ENCODE data around the gene SOX21.

Gene SOX21

DNA sequence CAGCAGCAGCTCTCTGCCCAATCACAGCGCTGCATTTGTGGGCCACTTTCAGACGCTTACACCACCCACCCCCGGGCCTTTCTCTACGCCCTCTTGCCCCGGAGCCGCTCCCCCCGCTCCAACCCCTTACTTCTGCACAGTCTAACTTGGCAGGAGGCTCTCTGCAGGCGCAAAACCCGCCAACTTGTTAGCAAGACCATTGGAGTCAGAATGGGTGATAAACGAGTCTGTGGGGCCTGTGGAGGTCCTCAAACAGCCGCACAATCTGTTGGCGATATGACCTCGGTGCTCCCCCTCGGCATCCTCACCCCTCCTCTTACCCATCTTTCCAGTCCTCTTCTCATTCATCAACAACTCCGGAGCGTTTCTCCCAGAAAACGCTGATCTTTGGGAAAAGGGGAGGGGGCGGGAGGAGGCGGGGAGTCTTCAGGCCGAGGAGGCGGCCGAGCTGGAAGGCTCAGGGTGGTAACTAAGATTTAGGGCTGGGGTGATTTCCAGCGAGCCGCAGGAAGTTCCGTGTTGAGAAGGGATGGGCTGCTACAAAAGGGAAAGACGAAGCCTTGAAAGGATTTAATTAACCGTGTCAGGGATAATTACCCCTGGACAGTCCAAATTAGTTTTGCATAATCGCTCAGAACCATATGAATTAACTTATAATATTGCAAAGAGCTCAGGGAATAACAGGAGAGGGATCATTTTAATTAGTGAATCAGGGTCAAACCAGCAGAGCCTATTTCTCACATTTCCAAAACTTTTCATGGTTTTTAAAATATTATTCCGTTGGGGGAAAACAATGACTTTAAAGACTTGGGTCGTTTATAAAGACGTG lies 4.1 kb downstream of the SOX21 start:
- no peak for DNase-seq

DNA sequence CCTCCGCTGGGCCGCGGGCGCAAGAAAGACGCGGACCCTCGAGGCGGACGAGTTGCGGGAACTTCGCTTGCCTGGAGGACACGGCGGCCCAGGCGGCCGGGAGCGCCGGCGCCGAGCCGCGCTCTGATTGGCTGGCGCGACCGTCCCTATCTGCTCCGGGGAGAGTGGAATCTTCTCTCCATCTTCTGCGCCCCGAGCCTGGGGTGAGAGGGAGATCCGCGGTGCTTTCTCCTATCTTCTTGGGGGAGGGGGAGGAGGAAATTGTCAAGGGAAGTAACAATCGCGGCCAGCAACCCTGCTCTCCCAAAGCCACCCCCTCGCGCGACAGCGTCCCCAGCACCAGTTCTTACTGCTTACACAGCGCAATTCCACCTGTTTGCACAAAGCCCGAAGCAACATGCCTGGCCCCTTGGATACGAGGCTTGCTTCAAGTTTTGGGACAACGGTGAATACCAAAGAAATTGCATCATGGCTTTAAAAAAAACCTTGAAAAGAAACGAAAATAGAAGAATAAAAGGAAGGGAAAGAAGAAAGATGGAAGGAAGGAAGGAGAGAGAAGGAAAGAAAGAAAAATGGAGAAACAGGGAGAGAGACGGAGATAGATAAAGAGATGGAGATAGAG lies 4.8 kb downstream of the SOX21 start:
- no peak for DNase-seq

DNA sequence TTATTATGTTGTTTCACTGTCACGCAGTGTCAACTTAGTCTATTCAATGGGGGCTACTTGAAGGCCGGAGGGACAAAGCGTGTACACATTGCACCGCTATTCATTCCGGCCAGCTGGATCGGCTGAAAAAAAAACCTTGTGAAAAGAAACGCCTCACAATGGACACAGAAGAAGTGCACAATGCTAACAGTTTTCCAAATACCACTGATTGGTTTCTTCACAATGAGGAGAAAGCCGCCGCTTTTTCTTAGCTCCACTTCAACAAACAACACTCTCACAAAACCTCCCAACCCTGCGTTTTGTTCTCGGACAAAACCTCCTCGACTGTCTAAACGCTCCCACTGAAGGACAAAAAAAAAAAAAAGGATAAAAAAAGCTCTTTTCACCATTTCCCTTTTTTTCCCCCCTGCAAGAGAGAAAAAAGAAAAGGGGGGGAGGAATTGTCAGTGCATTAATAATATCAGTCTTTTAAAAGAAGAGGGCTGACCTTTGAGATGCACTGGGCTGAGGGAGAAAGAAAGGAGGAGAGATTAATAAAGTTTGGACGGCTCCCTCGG lies 5.4 kb downstream of the SOX21 start:
- DNase-seq: peak; percentile 14

- no peak for DNase-seq
Measured at GRCh38 chr13:94706101-94706842, 6.1 kb downstream of the SOX21 start.

- DNase-seq: no peak
Measured at GRCh38 chr13:94705081-94706030, 7.0 kb downstream of the SOX21 start.

DNA sequence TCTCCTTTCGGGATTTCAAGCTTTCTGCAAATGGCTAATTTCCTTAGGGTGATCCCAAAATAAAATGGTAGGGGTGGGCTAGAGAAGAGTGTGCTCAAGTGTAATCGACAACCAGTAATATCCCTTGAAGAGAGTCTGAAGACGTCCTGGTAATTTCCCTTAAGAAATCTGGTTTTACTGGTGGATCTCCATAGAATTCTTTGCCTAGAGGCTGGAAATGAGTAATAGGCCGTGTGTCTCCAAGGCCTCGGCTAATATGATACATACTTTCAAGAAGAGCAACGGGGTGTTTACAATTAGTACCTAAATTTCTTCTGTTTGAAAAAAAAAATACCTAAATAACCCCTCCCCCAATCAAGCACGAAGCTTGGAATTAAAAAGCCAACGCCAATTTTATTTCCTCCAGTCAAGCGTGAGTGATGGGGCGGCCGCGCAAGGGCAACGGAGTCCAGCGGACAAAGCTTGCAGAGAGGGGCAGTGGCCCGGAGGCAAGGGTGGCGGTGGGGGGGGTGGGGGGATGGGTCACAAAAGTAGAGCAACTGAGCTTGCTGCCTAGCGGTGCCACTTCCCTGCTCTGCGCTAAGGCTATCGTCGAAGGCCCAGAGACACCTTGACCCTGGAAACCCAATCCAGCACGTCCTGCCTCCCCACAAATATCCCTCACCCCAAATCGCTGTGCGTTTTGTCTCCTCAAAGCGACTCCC lies 7.8 kb downstream of the SOX21 start:
- DNase-seq: no peak

DNA sequence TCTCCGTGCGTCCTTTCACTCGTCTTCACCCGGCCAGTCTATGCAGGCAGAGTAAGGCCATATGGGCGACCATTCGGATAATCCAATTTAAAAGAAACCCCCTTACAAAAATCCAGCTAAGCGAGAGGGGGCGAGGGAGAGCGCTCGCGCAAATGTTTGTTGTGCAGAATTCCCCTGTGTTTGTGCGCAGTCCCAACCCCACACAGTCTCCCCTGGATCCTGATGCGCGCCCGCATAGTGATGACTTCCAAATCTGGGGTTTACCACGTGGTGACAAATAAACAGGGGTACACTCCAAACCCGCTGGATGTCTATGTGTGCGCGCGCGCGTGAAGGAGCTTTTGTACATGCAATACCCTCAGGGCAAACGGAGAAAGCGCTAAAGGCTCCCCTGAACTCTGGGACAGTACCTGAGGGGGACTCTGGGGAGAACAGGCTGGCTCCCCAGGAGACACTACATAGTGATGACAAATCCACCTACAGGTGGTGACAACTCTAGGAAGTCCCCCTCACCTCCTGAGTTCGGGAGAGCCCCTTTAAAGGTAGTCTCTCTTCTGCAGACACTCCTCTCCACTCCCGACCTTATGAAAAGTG lies 8.5 kb downstream of the SOX21 start:
- no peak for DNase-seq

DNA sequence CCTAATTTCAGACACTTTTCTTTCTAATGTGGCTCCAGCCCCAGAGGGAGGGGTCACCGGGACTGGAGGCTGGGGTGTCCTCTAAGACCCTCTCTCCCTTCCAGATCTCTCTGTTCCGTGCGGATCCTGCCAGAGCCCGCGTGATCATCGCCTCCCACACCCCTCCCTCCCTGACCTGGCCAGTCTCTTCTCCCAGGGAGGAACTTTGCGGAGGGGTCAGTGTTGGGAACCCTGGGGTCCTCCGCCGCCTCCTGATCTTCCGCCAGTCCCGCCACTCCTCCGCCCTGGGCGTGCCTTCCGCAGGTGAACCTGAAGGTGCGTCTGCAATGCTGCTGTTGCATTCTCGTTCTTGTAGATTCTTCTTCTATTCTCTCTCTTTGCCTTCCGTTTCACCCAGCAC lies 9.1 kb downstream of the SOX21 start:
- DNase-seq: no peak

- no peak for DNase-seq
Measured at GRCh38 chr13:94702181-94703041, 9.9 kb downstream of the SOX21 start.

DNA sequence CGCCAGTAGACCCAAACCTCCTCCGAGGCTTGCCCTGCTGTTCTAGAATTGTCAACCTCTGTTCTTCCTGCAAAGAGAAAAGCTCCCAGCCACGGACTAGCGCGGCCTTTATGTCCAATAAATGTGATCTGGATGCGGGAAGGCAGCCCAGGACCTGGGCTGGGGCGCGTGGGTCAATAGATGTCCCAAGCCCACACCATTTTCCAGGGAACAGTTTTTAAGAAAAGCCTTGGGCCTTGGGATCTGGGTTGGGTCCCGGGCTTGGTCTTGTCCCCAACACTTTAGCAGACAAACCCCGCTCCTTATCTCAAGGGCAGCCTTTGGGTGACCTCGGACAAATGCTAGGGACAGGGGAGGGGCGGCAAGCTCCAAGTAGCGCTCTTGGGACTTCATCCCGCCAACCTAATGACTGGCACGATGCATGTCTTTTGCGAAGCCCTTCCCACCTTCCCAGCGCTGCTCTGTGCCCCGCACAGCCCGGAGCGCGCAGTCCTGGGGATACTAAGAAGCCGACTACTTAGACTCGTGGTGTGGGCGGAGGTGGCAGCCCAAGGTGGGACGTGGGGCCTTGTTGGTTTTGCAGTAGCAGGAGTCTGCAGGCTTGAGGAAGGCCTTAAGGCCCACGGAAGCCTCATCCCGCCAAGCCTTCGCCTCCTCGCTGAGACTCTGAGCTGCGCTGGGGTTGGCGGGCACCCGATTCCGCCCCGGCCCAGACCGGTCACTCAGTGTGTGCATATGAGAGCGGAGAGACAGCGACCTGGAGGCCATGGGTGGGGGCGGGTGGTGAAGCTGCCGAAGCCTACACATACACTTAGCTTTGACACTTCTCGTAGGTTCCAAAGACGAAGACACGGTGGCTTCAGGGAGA lies 10.8 kb downstream of the SOX21 start:
- DNase-seq: no peak

DNA sequence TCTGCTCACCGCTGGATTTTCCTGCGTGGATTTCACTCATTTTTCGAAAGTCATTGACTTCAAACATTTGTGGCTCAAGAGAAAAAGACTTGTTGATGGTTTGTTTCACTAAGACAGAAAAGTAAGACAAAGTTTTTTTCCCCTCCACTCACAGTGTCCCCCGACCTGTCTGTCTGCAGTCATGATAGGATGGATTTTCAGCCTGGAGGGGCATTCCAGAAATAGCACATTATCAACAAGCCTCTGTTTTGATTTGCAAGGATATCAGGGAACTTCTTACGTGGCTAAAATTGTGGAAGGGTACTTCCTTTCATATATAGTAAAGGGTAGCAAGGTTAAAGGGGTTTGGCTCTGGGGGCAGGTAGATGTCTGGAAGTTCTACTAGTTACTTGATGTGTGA lies 11.8 kb downstream of the SOX21 start:
- DNase-seq: no peak

- DNase-seq: no peak
Measured at GRCh38 chr13:94700051-94700535, 12.3 kb downstream of the SOX21 start.

DNA sequence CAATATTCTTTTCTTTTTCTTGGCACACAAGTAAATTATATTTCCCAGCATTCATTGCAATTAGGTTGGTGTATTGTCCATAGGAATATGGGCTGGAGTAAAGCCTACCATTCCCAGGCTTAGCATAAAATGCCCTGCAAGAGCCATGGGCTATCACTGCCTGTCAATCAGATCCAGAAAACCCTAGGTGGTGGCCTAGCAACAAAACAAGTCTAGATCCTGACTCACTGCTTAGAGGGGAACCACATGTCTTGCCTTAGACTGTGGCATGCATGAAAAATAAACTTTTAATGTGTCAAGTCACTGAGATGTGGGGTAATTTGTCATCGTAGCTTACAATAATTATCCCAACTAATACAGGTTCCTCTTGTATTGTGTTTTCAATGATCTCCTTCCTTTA lies 16.2 kb downstream of the SOX21 start:
- DNase-seq: no peak

- no peak for DNase-seq
Measured at GRCh38 chr13:94692030-94692429, 20.3 kb downstream of the SOX21 start.

- no peak for DNase-seq
Measured at GRCh38 chr13:94683409-94683808, 28.9 kb downstream of the SOX21 start.

DNA sequence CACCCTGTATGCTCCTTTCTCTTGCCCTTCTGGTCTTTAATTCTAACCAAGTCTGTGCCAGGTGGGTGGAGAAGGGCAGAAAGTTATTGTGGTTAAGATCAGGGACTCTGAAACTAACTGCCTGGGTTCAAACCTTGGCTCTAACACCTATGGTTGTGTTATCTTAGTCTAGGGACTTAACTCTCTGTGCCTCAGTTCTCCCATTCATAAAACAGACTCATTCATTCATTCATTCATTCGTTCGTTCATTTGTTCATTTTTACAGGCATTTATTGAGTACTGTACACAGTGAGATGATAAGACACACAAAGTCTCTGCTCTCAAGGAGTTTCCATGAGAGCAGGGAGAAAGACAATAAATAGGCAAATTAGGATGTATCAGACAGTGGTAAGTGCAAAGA lies 30.1 kb downstream of the SOX21 start:
- no peak for DNase-seq

DNA sequence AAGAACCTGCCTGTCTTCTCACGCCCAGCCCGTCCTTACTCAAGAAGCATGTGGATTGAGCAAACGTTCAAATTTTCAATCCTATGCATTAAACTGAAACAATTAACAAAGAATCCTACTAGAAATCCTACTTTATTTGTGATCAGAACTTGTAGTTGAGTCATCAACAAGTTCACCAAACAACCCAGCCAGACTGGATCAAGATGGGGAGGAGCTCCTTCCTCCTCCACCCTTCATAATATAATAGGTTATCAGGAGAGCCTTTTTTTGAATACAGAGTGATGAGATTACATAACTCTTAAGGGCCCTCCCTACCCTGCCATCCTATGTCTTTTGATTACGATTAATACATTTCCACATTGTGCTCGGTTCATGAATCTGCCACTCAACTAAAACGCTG lies 32.7 kb downstream of the SOX21 start:
- DNase-seq: no peak

DNA sequence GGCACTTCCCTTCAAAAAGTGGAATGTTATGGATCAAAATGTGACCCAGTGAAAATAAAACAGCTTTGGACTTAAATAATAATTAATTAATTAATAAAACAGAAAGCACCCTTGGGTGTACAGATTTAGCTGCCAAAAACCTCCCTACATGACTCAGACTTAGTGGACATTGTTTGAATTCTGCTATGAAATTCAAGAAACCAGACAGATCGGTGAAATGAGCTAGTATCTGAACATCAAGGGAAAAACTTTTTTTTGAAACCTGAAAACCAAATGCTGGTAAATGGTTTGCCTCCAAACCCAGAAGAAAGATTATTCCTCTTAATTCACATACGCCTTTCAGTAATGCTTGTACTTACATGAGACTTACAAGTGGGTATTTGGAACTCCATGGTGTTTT lies 33.5 kb downstream of the SOX21 start:
- DNase-seq: no peak

GRCh38 chr13:94677799-94678198 lies 34.5 kb downstream of the SOX21 start:
- DNase-seq: no peak
